ENCODE results near the gene TMEM225B. TPM values are rescaled to one million over a fixed set of nuclear protein-coding genes. Genes with fewer than 3 reads are reported as not detected.

The TMEM225B gene
- total RNA-seq, 1 experiment from 2014 or later, result not detected

DNA sequence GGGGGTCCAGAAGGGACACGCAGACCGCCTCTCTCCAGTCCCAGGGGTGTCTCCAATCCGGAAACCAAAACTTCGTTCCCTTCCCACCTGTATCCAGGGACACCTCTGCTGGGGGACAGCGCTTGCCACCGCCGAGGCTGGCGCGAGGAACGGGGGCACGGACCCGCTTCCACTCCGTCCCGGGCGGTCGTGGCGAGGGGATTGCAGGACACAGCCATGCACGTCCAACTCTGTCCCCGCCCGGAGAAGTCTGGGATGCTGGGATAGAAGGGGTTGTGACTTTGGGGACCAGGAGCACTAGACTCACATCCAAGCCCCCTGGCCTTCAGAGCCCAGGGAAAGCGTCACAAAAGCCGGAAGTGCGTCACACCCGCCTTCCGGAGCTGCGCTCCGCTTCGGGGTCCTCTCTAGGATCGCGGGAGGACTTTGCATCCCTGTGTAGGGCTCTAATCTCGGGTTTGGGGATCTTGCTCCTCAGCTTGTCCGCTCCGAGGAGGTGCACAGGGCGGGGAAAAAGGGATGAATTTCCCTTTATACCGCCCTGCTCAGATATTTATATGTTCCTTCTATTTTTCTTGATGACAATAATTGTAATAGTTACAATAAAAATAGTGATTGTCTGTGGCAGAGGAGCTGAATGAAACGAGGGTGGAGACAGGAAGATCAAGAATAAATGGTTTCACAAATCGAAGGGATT is 46.2 kb upstream of the TMEM225B start, which contains the start of gene FAM200A:
TSS of gene FAM200A (minus strand) at position 348 of the 697 bp plus-strand sequence. CDS start 3,707 bp downstream, outside the sequence.
- no peaks in the 10 kb centered on the region for H3F3A ChIP-seq (ENCODE audit: low read length, unreplicated experiment)
- H3K36me3 ChIP-seq (ENCODE audit: low read depth, low read length), result peaks cover 7% of the 10 kb centered on the region; the same call in 1 of the 2 replicates
- H4K20me1 ChIP-seq (ENCODE audit: low read length), result no peaks in the 10 kb centered on the region
- peak within 1 kb of the TSS; percentile 91 for H3K9ac ChIP-seq (ENCODE audit: low read length)
- H2AFZ ChIP-seq (ENCODE audit: low read length), result peak within 1 kb of the TSS; percentile 97
- ChIA-PET CTCF (interaction anchor here (0.5 kb wide), 1 partner anchor 52 kb away, joined by 3 read pairs; no protein-coding TSS in a partner anchor), POLR2A (ENCODE audit: unreplicated experiment) (no interaction called here)
- H3K9me2 ChIP-seq (replicated peaks; ENCODE audit: low read length), result no peaks in the 10 kb centered on the region
- ATAC-seq, result peak; percentile 99
- DNase-seq, result peak; percentile 90
- H3K27me3 ChIP-seq (ENCODE audit: low read length), result no peaks in the 10 kb centered on the region
- 0 out of 2 replicates have a peak within 1 kb of the TSS, but pooled peaks have one; percentile 11 for H3K27ac ChIP-seq (ENCODE audit: low read length)
- TF ChIP-seq EZH2 (IDR thresholded peaks at IDR 0.05; ENCODE audit: low read length, unreplicated experiment) (no peak), EZH2phosphoT487 (IDR thresholded peaks at IDR 0.05; ENCODE audit: borderline replicate concordance, low read length) (no peak)
- TF ChIP-seq, protein P1, sequence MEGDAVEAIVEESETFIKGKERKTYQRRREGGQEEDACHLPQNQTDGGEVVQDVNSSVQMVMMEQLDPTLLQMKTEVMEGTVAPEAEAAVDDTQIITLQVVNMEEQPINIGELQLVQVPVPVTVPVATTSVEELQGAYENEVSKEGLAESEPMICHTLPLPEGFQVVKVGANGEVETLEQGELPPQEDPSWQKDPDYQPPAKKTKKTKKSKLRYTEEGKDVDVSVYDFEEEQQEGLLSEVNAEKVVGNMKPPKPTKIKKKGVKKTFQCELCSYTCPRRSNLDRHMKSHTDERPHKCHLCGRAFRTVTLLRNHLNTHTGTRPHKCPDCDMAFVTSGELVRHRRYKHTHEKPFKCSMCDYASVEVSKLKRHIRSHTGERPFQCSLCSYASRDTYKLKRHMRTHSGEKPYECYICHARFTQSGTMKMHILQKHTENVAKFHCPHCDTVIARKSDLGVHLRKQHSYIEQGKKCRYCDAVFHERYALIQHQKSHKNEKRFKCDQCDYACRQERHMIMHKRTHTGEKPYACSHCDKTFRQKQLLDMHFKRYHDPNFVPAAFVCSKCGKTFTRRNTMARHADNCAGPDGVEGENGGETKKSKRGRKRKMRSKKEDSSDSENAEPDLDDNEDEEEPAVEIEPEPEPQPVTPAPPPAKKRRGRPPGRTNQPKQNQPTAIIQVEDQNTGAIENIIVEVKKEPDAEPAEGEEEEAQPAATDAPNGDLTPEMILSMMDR (conservative IDR thresholded peaks at IDR 0.05; ENCODE audit: low read depth, low read length), result no peak
- peak within 1 kb of the TSS; percentile 92 for H3K4me2 ChIP-seq (ENCODE audit: low read length)
- H3K4me3 ChIP-seq (ENCODE audit: low read length), result peak within 1 kb of the TSS; percentile 92
- no TSS peak for BruUV-seq (replicated peaks)
- peaks cover 9% of the 10 kb centered on the region for H3K79me2 ChIP-seq (ENCODE audit: low read length)
- intact Hi-C loops (cut with micrococcal nuclease), result loop anchor here (1.0 to 2.0 kb wide), 3 partner anchors 11 to 65 kb away; partner anchors contain the start of genes ZKSCAN5 and ZSCAN25
- H3K4me1 ChIP-seq (ENCODE audit: insufficient read depth, low read length), result no peaks in the 10 kb centered on the region
- H3K9me3 ChIP-seq (ENCODE audit: low read length), result no peaks in the 10 kb centered on the region

DNA sequence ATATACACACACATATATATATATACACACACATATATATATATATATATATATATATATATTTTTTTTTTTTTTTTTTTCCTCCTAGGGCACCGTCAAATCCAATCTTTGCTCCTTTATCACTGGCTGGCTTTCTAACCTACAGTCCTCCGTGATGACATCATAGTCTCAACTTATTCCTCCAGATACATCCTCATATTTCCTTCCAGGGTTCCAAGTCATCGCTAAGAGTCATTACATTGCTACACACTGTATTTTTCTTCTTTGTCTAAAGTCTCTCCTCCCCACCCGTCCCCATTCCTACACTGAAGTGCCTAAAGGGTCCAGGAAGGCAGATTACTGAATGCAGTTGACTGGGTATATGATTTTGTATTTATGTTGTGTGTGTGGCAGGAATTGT is 45.0 kb upstream of the TMEM225B start:
- BruUV-seq (replicated peaks), result no TSS peak
- no peaks in the 10 kb centered on the region for H3K9me2 ChIP-seq (replicated peaks; ENCODE audit: low read length)

More for the DNA sequence above, 45.0 kb upstream of the TMEM225B start:
- Histone ChIP-seq H3K27me3 (ENCODE audit: low read length) (no peaks in the 10 kb centered on the region), H3K4me2 (ENCODE audit: low read length) (no peak overlapping the region), H3K36me3 (ENCODE audit: low read depth, low read length) (peaks cover 3% of the 10 kb centered on the region; the same call in 1 of the 2 replicates), H3K4me1 (ENCODE audit: insufficient read depth, low read length) (no peaks in the 10 kb centered on the region), H3K27ac (ENCODE audit: low read length) (no peak overlapping the region), H3K79me2 (ENCODE audit: low read length) (peaks cover 9% of the 10 kb centered on the region), H2AFZ (ENCODE audit: low read length) (no peak overlapping the region), H3K4me3 (ENCODE audit: low read length) (no peak overlapping the region), H3K9ac (ENCODE audit: low read length) (no peak overlapping the region), H4K20me1 (ENCODE audit: low read length) (no peaks in the 10 kb centered on the region), H3F3A (ENCODE audit: low read length, unreplicated experiment) (no peaks in the 10 kb centered on the region), H3K9me3 (ENCODE audit: low read length) (no peaks in the 10 kb centered on the region)
- intact Hi-C loops (cut with micrococcal nuclease), result loop anchor here (2.0 kb wide), 2 partner anchors 48 to 64 kb away; partner anchors contain the start of genes ZKSCAN5 and ZSCAN25
- DNase-seq (no peak), ATAC-seq (no peak)
- POLR2A ChIA-PET (ENCODE audit: unreplicated experiment), result no interaction called here
- CTCF ChIA-PET, result no interaction called here
- TF ChIP-seq, protein P1 (conservative IDR thresholded peaks at IDR 0.05; ENCODE audit: low read depth, low read length), result no peak
- TF ChIP-seq EZH2phosphoT487 (IDR thresholded peaks at IDR 0.05; ENCODE audit: borderline replicate concordance, low read length) (no peak), EZH2 (IDR thresholded peaks at IDR 0.05; ENCODE audit: low read length, unreplicated experiment) (no peak)

Measured in PC-3 (cell line).